ENCODE measurements around the gene ZCCHC8.

The ZCCHC8 gene

GRCh38 chr12:122421821-122422729 is 78.7 kb downstream of the ZCCHC8 start, which contains the start of gene CLIP1:
Gene CLIP1, minus strand, starts transcription at chr12:122422669. Its CDS starts 42,217 bp downstream, at chr12:122380452.
- DNase-seq, result peak; percentile 80
